HEK293 (cell line): ENCODE data around the gene B4GALT1.

Experiments used
- TF ChIP-seq, protein P1 (sequence below): fragments of 450-650 bp; formaldehyde crosslinking; IDR thresholded peaks from 2 replicates; pipeline ENCODE4 v1.5.1; 2016; ENCODE audit warnings: missing biosample characterization, missing genetic modification characterization
- TF ChIP-seq, protein P2 (sequence below): fragments of 450-650 bp; formaldehyde crosslinking; IDR thresholded peaks from 2 replicates; pipeline ENCODE4 v1.5.1; 2016; ENCODE audit warnings: missing biosample characterization, missing genetic modification characterization

DNA sequence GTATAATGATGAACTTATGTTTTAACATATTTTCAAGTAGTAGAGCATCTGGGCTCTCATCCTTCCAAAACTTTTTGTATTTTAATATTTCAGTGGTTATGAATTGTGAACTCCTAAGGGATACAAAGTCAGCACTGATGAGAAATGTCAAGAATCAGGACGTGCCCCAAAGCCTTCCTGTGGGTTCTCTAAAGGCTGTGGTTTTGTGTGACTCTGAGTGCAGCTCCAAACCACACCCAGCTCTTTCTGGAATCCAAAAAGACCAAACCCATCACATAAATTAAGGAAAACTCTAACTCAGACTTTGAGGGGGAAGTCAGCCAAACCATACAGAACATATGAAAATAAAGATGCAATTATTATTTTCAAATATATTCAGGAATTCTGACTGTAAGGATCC, 49.8 kb downstream of the B4GALT1 start:
- TF ChIP-seq, protein P1, sequence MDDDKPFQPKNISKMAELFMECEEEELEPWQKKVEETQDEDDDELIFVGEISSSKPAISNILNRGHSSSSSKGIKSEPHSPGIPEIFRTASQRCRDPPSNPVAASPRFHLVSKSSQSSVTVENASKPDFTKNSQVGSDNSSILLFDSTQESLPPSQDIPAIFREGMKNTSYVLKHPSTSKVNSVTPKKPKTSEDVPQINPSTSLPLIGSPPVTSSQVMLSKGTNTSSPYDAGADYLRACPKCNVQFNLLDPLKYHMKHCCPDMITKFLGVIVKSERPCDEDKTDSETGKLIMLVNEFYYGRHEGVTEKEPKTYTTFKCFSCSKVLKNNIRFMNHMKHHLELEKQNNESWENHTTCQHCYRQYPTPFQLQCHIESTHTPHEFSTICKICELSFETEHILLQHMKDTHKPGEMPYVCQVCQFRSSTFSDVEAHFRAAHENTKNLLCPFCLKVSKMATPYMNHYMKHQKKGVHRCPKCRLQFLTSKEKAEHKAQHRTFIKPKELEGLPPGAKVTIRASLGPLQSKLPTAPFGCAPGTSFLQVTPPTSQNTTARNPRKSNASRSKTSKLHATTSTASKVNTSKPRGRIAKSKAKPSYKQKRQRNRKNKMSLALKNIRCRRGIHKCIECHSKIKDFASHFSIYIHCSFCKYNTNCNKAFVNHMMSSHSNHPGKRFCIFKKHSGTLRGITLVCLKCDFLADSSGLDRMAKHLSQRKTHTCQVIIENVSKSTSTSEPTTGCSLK (tag by site-specific recombination), result no peak
- TF ChIP-seq, protein P2, sequence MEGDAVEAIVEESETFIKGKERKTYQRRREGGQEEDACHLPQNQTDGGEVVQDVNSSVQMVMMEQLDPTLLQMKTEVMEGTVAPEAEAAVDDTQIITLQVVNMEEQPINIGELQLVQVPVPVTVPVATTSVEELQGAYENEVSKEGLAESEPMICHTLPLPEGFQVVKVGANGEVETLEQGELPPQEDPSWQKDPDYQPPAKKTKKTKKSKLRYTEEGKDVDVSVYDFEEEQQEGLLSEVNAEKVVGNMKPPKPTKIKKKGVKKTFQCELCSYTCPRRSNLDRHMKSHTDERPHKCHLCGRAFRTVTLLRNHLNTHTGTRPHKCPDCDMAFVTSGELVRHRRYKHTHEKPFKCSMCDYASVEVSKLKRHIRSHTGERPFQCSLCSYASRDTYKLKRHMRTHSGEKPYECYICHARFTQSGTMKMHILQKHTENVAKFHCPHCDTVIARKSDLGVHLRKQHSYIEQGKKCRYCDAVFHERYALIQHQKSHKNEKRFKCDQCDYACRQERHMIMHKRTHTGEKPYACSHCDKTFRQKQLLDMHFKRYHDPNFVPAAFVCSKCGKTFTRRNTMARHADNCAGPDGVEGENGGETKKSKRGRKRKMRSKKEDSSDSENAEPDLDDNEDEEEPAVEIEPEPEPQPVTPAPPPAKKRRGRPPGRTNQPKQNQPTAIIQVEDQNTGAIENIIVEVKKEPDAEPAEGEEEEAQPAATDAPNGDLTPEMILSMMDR (tag by site-specific recombination), result no peak
